Muscle layer of duodenum (tissue), 2 donors: Measurements from ENCODE around the gene COQ4.
"Not testable (repeated sequence)": the region's sequence is repeated elsewhere in the genome, so short reads cannot be mapped to it uniquely, and the experiment has no call there.

Source experiments
- H3K27ac ChIP-seq: one replicate; pipeline ENCODE4 v1.7.0; 2013; ENCODE audit warnings: mild to moderate bottlenecking, low read length
- H3K27me3 ChIP-seq: one replicate; pipeline ENCODE4 v1.7.0; 2013; ENCODE audit warnings: low read depth, mild to moderate bottlenecking, control low read depth, low read length
- H3K36me3 ChIP-seq, 2 donors: one replicate each; pipeline ENCODE4 v1.7.0; 2013; ENCODE audit warnings: low read length in 2 of 2, control low read depth in 1 of 2, mild to moderate bottlenecking in 1 of 2; ENCODE audit not compliant: insufficient read depth in 2 of 2, control insufficient read depth in 1 of 2
- H3K4me1 ChIP-seq, 2 donors: one replicate each; pipeline ENCODE4 v1.7.0; 2013; ENCODE audit warnings: low read length in 2 of 2, mild to moderate bottlenecking in 2 of 2, control low read depth in 1 of 2, moderate library complexity in 1 of 2; ENCODE audit not compliant: insufficient read depth in 2 of 2, control insufficient read depth in 1 of 2
- H3K4me3 ChIP-seq, 2 donors: one replicate each; pipeline ENCODE4 v1.7.0; 2013; ENCODE audit warnings: low read length in 2 of 2, low read depth in 1 of 2, mild to moderate bottlenecking in 1 of 2
- H3K9me3 ChIP-seq, 2 donors: one replicate each; pipeline ENCODE4 v1.7.0; 2013; ENCODE audit warnings: low read length in 2 of 2, control low read depth in 1 of 2, mild to moderate bottlenecking in 1 of 2; ENCODE audit not compliant: control insufficient read depth in 1 of 2
- donor health status: healthy.

Gene COQ4

GRCh38 chr9:128322404-128323211, at the start of gene COQ4, which contains the start of gene TRUB2:
TSS of gene COQ4 (plus strand) at chr9:128322839. CDS start at chr9:128322859, 20 bp downstream.
TSS of gene TRUB2 (minus strand) at chr9:128322447. CDS start at chr9:128322408, 39 bp downstream.
- peak within 1 kb of the TSS; percentile 82 for H3K27ac ChIP-seq
- H3K4me1 ChIP-seq = peaks cover 0 to 30% of the 10 kb centered on the region in 2 donors
- H3K9me3 ChIP-seq = no peaks in the 10 kb centered on the region
- H3K27me3 ChIP-seq = no peaks in the 10 kb centered on the region
- H3K36me3 ChIP-seq = peaks cover 11 to 28% of the 10 kb centered on the region in 2 donors
- H3K4me3 ChIP-seq = peak within 1 kb of the TSS; percentile 86 to 95

GRCh38 chr9:128274245-128274644, 48.4 kb upstream of the COQ4 start:
- H3K27me3 ChIP-seq = no peaks in the 10 kb centered on the region
- H3K4me3 ChIP-seq = peak overlapping the region; percentile 74 to 96
- H3K27ac ChIP-seq = no peak overlapping the region
- peaks cover 6 to 38% of the 10 kb centered on the region in 2 donors for H3K4me1 ChIP-seq
- no peaks in the 10 kb centered on the region for H3K9me3 ChIP-seq
- H3K36me3 ChIP-seq = peaks cover 17 to 33% of the 10 kb centered on the region in 2 donors

- Histone ChIP-seq H3K27me3 (no peaks in the 10 kb centered on the region), H3K4me3 (peak within 1 kb of the TSS; percentile 90 to 96), H3K36me3 (peaks cover 17 to 28% of the 10 kb centered on the region in 2 donors), H3K27ac (peak within 1 kb of the TSS; percentile 85), H3K9me3 (no peaks in the 10 kb centered on the region), H3K4me1 (peaks cover 6 to 38% of the 10 kb centered on the region in 2 donors)
Measured at GRCh38 chr9:128275198-128276007, 47.2 kb upstream of the COQ4 start, which contains the start of gene GOLGA2. TSS of gene GOLGA2 (minus strand) at chr9:128276007. CDS start at chr9:128275976, 31 bp downstream.

GRCh38 chr9:128276008-128276573, 46.5 kb upstream of the COQ4 start, which contains the start of gene SWI5:
TSS of gene SWI5 (plus strand) at chr9:128276276.
- Histone ChIP-seq H3K36me3 (peaks cover 15 to 25% of the 10 kb centered on the region in 2 donors), H3K27me3 (no peaks in the 10 kb centered on the region), H3K4me3 (peak within 1 kb of the TSS; percentile 90 to 96), H3K4me1 (peaks cover 6 to 38% of the 10 kb centered on the region in 2 donors), H3K9me3 (no peaks in the 10 kb centered on the region), H3K27ac (peak within 1 kb of the TSS; percentile 85)

GRCh38 chr9:128276574-128277270, 45.9 kb upstream of the COQ4 start:
- peaks cover 9 to 18% of the 10 kb centered on the region in 2 donors for H3K36me3 ChIP-seq
- H3K27me3 ChIP-seq = no peaks in the 10 kb centered on the region
- no peaks in the 10 kb centered on the region for H3K9me3 ChIP-seq
- H3K27ac ChIP-seq = peak overlapping the region; percentile 84
- peaks cover 6 to 38% of the 10 kb centered on the region in 2 donors for H3K4me1 ChIP-seq
- peak overlapping the region; percentile 90 to 96 for H3K4me3 ChIP-seq

- H3K36me3 ChIP-seq, H3K27ac ChIP-seq, H3K27me3 ChIP-seq, H3K4me3 ChIP-seq, H3K9me3 ChIP-seq: not testable (repeated sequence)
- H3K4me1 ChIP-seq = peaks cover 2 to 21% of the 10 kb centered on the region in 2 donors
Measured at GRCh38 chr9:128279088-128280073, 43.3 kb upstream of the COQ4 start.

GRCh38 chr9:128280084-128280622, 42.5 kb upstream of the COQ4 start:
- H3K9me3 ChIP-seq = no peaks in the 10 kb centered on the region
- H3K4me3 ChIP-seq = no peak overlapping the region
- no peak overlapping the region for H3K27ac ChIP-seq
- H3K27me3 ChIP-seq = no peaks in the 10 kb centered on the region
- H3K36me3 ChIP-seq = peaks cover 0 to 3% of the 10 kb centered on the region in 2 donors
- H3K4me1 ChIP-seq = peaks cover 0 to 14% of the 10 kb centered on the region in 2 donors

GRCh38 chr9:128282500-128282899, 40.1 kb upstream of the COQ4 start:
- peaks cover 9 to 17% of the 10 kb centered on the region in 2 donors for H3K36me3 ChIP-seq

GRCh38 chr9:128285033-128285784, 37.4 kb upstream of the COQ4 start:
- no peaks in the 10 kb centered on the region for H3K4me1 ChIP-seq

More at GRCh38 chr9:128282500-128282899, 40.1 kb upstream of the COQ4 start:
- Histone ChIP-seq H3K4me1 (peaks cover 0 to 2% of the 10 kb centered on the region in 2 donors), H3K27ac (no peak overlapping the region), H3K9me3 (no peaks in the 10 kb centered on the region), H3K4me3 (no peak overlapping the region), H3K27me3 (no peaks in the 10 kb centered on the region)

More at GRCh38 chr9:128285033-128285784, 37.4 kb upstream of the COQ4 start:
- peaks cover 12 to 31% of the 10 kb centered on the region in 2 donors for H3K36me3 ChIP-seq
- H3K27me3 ChIP-seq = no peaks in the 10 kb centered on the region
- H3K4me3 ChIP-seq = no peak overlapping the region
- H3K9me3 ChIP-seq = no peaks in the 10 kb centered on the region
- H3K27ac ChIP-seq = no peak overlapping the region
